Activated CD8-positive, alpha-beta memory T cell treated with anti-CD3 and anti-CD28 coated beads, Interleukin-2, amount 50 U/mL, for 4 hours (primary cell): ENCODE measurements around the gene ZYX.
"Not testable (repeated sequence)": the region's sequence is repeated elsewhere in the genome, so short reads cannot be mapped to it uniquely, and the experiment has no call there.

Experiments
- DNase-seq: peaks from one replicate; pipeline ENCODE4 v3.0.0-alpha.2; 2020

ZYX gene

GRCh38 chr7:143384661-143385631 is 3.8 kb downstream of the ZYX start:
- DNase-seq = no peak

GRCh38 chr7:143385891-143386781 is 5.0 kb downstream of the ZYX start:
- no peak for DNase-seq

- DNase-seq = no peak
Observed at GRCh38 chr7:143387156-143387975, 6.2 kb downstream of the ZYX start.

GRCh38 chr7:143388051-143388450 is 6.9 kb downstream of the ZYX start:
- no peak for DNase-seq

- DNase-seq = no peak
Observed at GRCh38 chr7:143388491-143389101, 7.5 kb downstream of the ZYX start.

GRCh38 chr7:143389316-143390103 is 8.4 kb downstream of the ZYX start:
- no peak for DNase-seq

- DNase-seq = no peak
Observed at GRCh38 chr7:143390104-143390772, 9.1 kb downstream of the ZYX start.

- no peak for DNase-seq
Observed at GRCh38 chr7:143390773-143391317, 9.7 kb downstream of the ZYX start.

- DNase-seq = no peak
Observed at GRCh38 chr7:143391462-143392404, 10.6 kb downstream of the ZYX start.

GRCh38 chr7:143392427-143392826 is 11.3 kb downstream of the ZYX start:
- not testable (repeated sequence) for DNase-seq

GRCh38 chr7:143392875-143393266 is 11.7 kb downstream of the ZYX start:
- no peak for DNase-seq

- no peak for DNase-seq
Observed at GRCh38 chr7:143393267-143394041, 12.3 kb downstream of the ZYX start.

- DNase-seq = no peak
Observed at GRCh38 chr7:143394068-143394467, 12.9 kb downstream of the ZYX start.

GRCh38 chr7:143394777-143395176 is 13.6 kb downstream of the ZYX start:
- DNase-seq = no peak

GRCh38 chr7:143395187-143396149 is 14.3 kb downstream of the ZYX start:
- DNase-seq = no peak

- DNase-seq = no peak
Observed at GRCh38 chr7:143396182-143396581, 15.0 kb downstream of the ZYX start.
